K562 (cell line): ENCODE data around the gene UNC119B. TPM values are rescaled to one million over a fixed set of nuclear protein-coding genes. Genes with fewer than 3 reads are reported as not detected.

ENCODE experiments used
- polyA plus RNA-seq, 8 experiments: library from polyadenylated mRNA; depleted of rRNA in 4 of 8; stranded (reverse) in 5 of 8; unstranded in 3 of 8; fragments of >200 nt; fragmentation: Nextera tagmentation in 2 of 8; fragmentation: Illumina TruSeq in 1 of 8; extraction: Ambion mirVana in 2 of 8; extraction: Trizol in 1 of 8; gene quantifications; 2 replicates each; pipeline versions ENCODE4 v1.2.1 to v1.2.3, GENCODE V29; 2011 to 2014; ENCODE audit warnings: inconsistent platforms in 1 of 8, missing spikeins in 1 of 8
- total RNA-seq, 7 experiments: library from RNA; depleted of rRNA in 6 of 7; stranded (reverse); fragments of >200 nt in 6 of 7; fragmentation: Illumina TruSeq in 2 of 7; extraction: Trizol in 2 of 7; gene quantifications; 2 replicates each; pipeline versions ENCODE4 v1.2.1 to v1.2.3, GENCODE V29; 2011 to 2021; ENCODE audit warnings: low replicate concordance in 1 of 7

The UNC119B gene
- total and polyA plus RNA-seq, 9 of the 15 experiments (the other 6 are each of a cell fraction or from before 2014, with no cell fraction given) = 4.0 to 34.5 (median 15.1) TPM

Other genes with a start within 250 kb of the UNC119B start
Only the 7 nearest of the 9 such genes appear.
- 31.5 and 59.7 TPM in 2 replicates for gene COQ5, start 181.3 kb upstream of the UNC119B start, total RNA-seq (2014; rRNA removed)
- 33.3 and 35.3 TPM in 2 replicates for gene COQ5, start 181.3 kb upstream of the UNC119B start, total RNA-seq (2014; rRNA removed; fragmentation: Illumina TruSeq; extraction: Trizol)
- gene COQ5, start 181.3 kb upstream of the UNC119B start, total RNA-seq (2015; rRNA removed; fragmentation: Illumina TruSeq; extraction: Trizol) = 25.4 and 26.5 TPM in 2 replicates
- gene COQ5, start 181.3 kb upstream of the UNC119B start, total RNA-seq (2021) = 25.2 and 25.3 TPM in 2 replicates
- gene COQ5, start 181.3 kb upstream of the UNC119B start, polyA plus RNA-seq (2011; rRNA removed) = 56.4 and 59.7 TPM in 2 replicates
- gene COQ5, start 181.3 kb upstream of the UNC119B start, polyA plus RNA-seq (2014; fragmentation: Illumina TruSeq; extraction: Trizol) = 29.0 and 30.4 TPM in 2 replicates
- gene COQ5, start 181.3 kb upstream of the UNC119B start, polyA plus RNA-seq (2014; fragmentation: Nextera tagmentation; extraction: Ambion mirVana) = 10 to 100 TPM; 19.2 to 26.2 TPM
- 30.7 and 31.0 TPM in 2 replicates for gene COQ5, start 181.3 kb upstream of the UNC119B start, polyA plus RNA-seq (2014; rRNA removed)
- gene RNF10, start 176.1 kb upstream of the UNC119B start, total RNA-seq (2014; rRNA removed) = 46.2 and 52.4 TPM in 2 replicates
- 80.2 and 98.0 TPM in 2 replicates for gene RNF10, start 176.1 kb upstream of the UNC119B start, total RNA-seq (2014; rRNA removed; fragmentation: Illumina TruSeq; extraction: Trizol)
- 43.0 and 50.8 TPM in 2 replicates for gene RNF10, start 176.1 kb upstream of the UNC119B start, total RNA-seq (2015; rRNA removed; fragmentation: Illumina TruSeq; extraction: Trizol)
- 136 and 143 TPM in 2 replicates for gene RNF10, start 176.1 kb upstream of the UNC119B start, total RNA-seq (2021)
- gene RNF10, start 176.1 kb upstream of the UNC119B start, polyA plus RNA-seq (2011; rRNA removed) = 96.4 and 96.7 TPM in 2 replicates
- 113 and 139 TPM in 2 replicates for gene RNF10, start 176.1 kb upstream of the UNC119B start, polyA plus RNA-seq (2014; fragmentation: Illumina TruSeq; extraction: Trizol)
- 10 to 100 TPM; 55.4 to 78.1 TPM for gene RNF10, start 176.1 kb upstream of the UNC119B start, polyA plus RNA-seq (2014; fragmentation: Nextera tagmentation; extraction: Ambion mirVana)
- gene RNF10, start 176.1 kb upstream of the UNC119B start, polyA plus RNA-seq (2014; rRNA removed) = 72.1 and 80.1 TPM in 2 replicates
- gene POP5, start 129.1 kb upstream of the UNC119B start, total RNA-seq (2014; rRNA removed) = 69.0 and 73.0 TPM in 2 replicates
- gene POP5, start 129.1 kb upstream of the UNC119B start, total RNA-seq (2014; rRNA removed; fragmentation: Illumina TruSeq; extraction: Trizol) = 73.8 and 75.5 TPM in 2 replicates
- 64.6 and 66.9 TPM in 2 replicates for gene POP5, start 129.1 kb upstream of the UNC119B start, total RNA-seq (2015; rRNA removed; fragmentation: Illumina TruSeq; extraction: Trizol)
- gene POP5, start 129.1 kb upstream of the UNC119B start, total RNA-seq (2021) = 69.7 and 76.4 TPM in 2 replicates
- 99.3 and 113 TPM in 2 replicates for gene POP5, start 129.1 kb upstream of the UNC119B start, polyA plus RNA-seq (2011; rRNA removed)
- 57.5 and 79.6 TPM in 2 replicates for gene POP5, start 129.1 kb upstream of the UNC119B start, polyA plus RNA-seq (2014; fragmentation: Illumina TruSeq; extraction: Trizol)
- gene POP5, start 129.1 kb upstream of the UNC119B start, polyA plus RNA-seq (2014; fragmentation: Nextera tagmentation; extraction: Ambion mirVana) = 100 to 1,000 TPM; 235 to 253 TPM
- gene POP5, start 129.1 kb upstream of the UNC119B start, polyA plus RNA-seq (2014; rRNA removed) = 114 and 126 TPM in 2 replicates
- not detected in 2 replicates for gene CABP1, start 69.8 kb upstream of the UNC119B start, total RNA-seq (2014; rRNA removed)
- not detected in 2 replicates for gene CABP1, start 69.8 kb upstream of the UNC119B start, total RNA-seq (2014; rRNA removed; fragmentation: Illumina TruSeq; extraction: Trizol)
- gene CABP1, start 69.8 kb upstream of the UNC119B start, total RNA-seq (2015; rRNA removed; fragmentation: Illumina TruSeq; extraction: Trizol) = not detected in 2 replicates
- not detected in 2 replicates for gene CABP1, start 69.8 kb upstream of the UNC119B start, total RNA-seq (2021)
- gene CABP1, start 69.8 kb upstream of the UNC119B start, polyA plus RNA-seq (2011; rRNA removed) = not detected in 2 replicates
- gene CABP1, start 69.8 kb upstream of the UNC119B start, polyA plus RNA-seq (2014; fragmentation: Illumina TruSeq; extraction: Trizol) = not detected in 2 replicates
- gene CABP1, start 69.8 kb upstream of the UNC119B start, polyA plus RNA-seq (2014; fragmentation: Nextera tagmentation; extraction: Ambion mirVana) = not detected
- gene CABP1, start 69.8 kb upstream of the UNC119B start, polyA plus RNA-seq (2014; rRNA removed) = not detected in 2 replicates
- gene MLEC, start 23.3 kb upstream of the UNC119B start, total RNA-seq (2014; rRNA removed) = 57.8 and 63.6 TPM in 2 replicates
- gene MLEC, start 23.3 kb upstream of the UNC119B start, total RNA-seq (2014; rRNA removed; fragmentation: Illumina TruSeq; extraction: Trizol) = 90.7 and 93.1 TPM in 2 replicates
- gene MLEC, start 23.3 kb upstream of the UNC119B start, total RNA-seq (2015; rRNA removed; fragmentation: Illumina TruSeq; extraction: Trizol) = 102 and 108 TPM in 2 replicates
- 92.9 and 104 TPM in 2 replicates for gene MLEC, start 23.3 kb upstream of the UNC119B start, total RNA-seq (2021)
- 40.2 and 51.9 TPM in 2 replicates for gene MLEC, start 23.3 kb upstream of the UNC119B start, polyA plus RNA-seq (2011; rRNA removed)
- 73.7 and 94.6 TPM in 2 replicates for gene MLEC, start 23.3 kb upstream of the UNC119B start, polyA plus RNA-seq (2014; fragmentation: Illumina TruSeq; extraction: Trizol)
- 10 to 100 TPM; 18.5 to 20.5 TPM for gene MLEC, start 23.3 kb upstream of the UNC119B start, polyA plus RNA-seq (2014; fragmentation: Nextera tagmentation; extraction: Ambion mirVana)
- 40.9 and 45.3 TPM in 2 replicates for gene MLEC, start 23.3 kb upstream of the UNC119B start, polyA plus RNA-seq (2014; rRNA removed)
- 20.2 and 20.3 TPM in 2 replicates for gene ACADS, start 15.4 kb downstream of the UNC119B start, total RNA-seq (2014; rRNA removed)
- gene ACADS, start 15.4 kb downstream of the UNC119B start, total RNA-seq (2014; rRNA removed; fragmentation: Illumina TruSeq; extraction: Trizol) = 2.1 and 3.1 TPM in 2 replicates
- gene ACADS, start 15.4 kb downstream of the UNC119B start, total RNA-seq (2015; rRNA removed; fragmentation: Illumina TruSeq; extraction: Trizol) = 8.8 and 9.0 TPM in 2 replicates
- gene ACADS, start 15.4 kb downstream of the UNC119B start, total RNA-seq (2021) = 17.2 and 18.5 TPM in 2 replicates
- 13.6 and 14.1 TPM in 2 replicates for gene ACADS, start 15.4 kb downstream of the UNC119B start, polyA plus RNA-seq (2011; rRNA removed)
- gene ACADS, start 15.4 kb downstream of the UNC119B start, polyA plus RNA-seq (2014; fragmentation: Illumina TruSeq; extraction: Trizol) = 3.3 and 8.3 TPM in 2 replicates
- gene ACADS, start 15.4 kb downstream of the UNC119B start, polyA plus RNA-seq (2014; fragmentation: Nextera tagmentation; extraction: Ambion mirVana) = under 1 TPM; 0.06 to 0.14 TPM
- gene ACADS, start 15.4 kb downstream of the UNC119B start, polyA plus RNA-seq (2014; rRNA removed) = 18.3 and 20.3 TPM in 2 replicates
- gene SPPL3, start 193.9 kb downstream of the UNC119B start, total RNA-seq (2014; rRNA removed) = 2.9 and 4.2 TPM in 2 replicates
- gene SPPL3, start 193.9 kb downstream of the UNC119B start, total RNA-seq (2014; rRNA removed; fragmentation: Illumina TruSeq; extraction: Trizol) = 7.1 and 8.3 TPM in 2 replicates
- 6.9 and 7.4 TPM in 2 replicates for gene SPPL3, start 193.9 kb downstream of the UNC119B start, total RNA-seq (2015; rRNA removed; fragmentation: Illumina TruSeq; extraction: Trizol)
- gene SPPL3, start 193.9 kb downstream of the UNC119B start, total RNA-seq (2021) = 21.6 and 23.8 TPM in 2 replicates
- gene SPPL3, start 193.9 kb downstream of the UNC119B start, polyA plus RNA-seq (2011; rRNA removed) = 6.4 and 7.4 TPM in 2 replicates
- 28.6 and 32.1 TPM in 2 replicates for gene SPPL3, start 193.9 kb downstream of the UNC119B start, polyA plus RNA-seq (2014; fragmentation: Illumina TruSeq; extraction: Trizol)
- 1 to 10 TPM; 3.8 to 5.3 TPM for gene SPPL3, start 193.9 kb downstream of the UNC119B start, polyA plus RNA-seq (2014; fragmentation: Nextera tagmentation; extraction: Ambion mirVana)
- gene SPPL3, start 193.9 kb downstream of the UNC119B start, polyA plus RNA-seq (2014; rRNA removed) = 6.2 and 6.6 TPM in 2 replicates